HepG2 (cell line): Measurements from ENCODE around the gene FOXR1. TPM values are rescaled to one million over a fixed set of nuclear protein-coding genes. Genes with fewer than 3 reads are reported as not detected.

Experiments used
- ARID3A ChIP-seq: IDR thresholded peaks from 2 replicates; pipeline ENCODE4 v1.6.1; 2012; ENCODE audit warnings: low read depth, low read length, improper control_type of control experiment
- ATF2 ChIP-seq: sonication (generic); formaldehyde crosslinking; IDR thresholded peaks from 2 replicates; pipeline ENCODE4 v1.4.0; 2020; ENCODE audit warnings: missing genetic modification reagents
- ATF7-NPFF ChIP-seq: sonication (generic); formaldehyde crosslinking; IDR thresholded peaks from 2 replicates; pipeline ENCODE4 v1.8.1; 2023; ENCODE audit warnings: mild to moderate bottlenecking, low read depth, missing genetic modification reagents, moderate library complexity
- GABPB1 ChIP-seq: IDR thresholded peaks from 2 replicates; pipeline ENCODE4 v1.6.1; 2016; ENCODE audit warnings: mild to moderate bottlenecking, missing genetic modification reagents, moderate library complexity, missing compliant biosample characterization
- HIC2 ChIP-seq: sonication (generic); formaldehyde crosslinking; IDR thresholded peaks from 2 replicates; pipeline ENCODE4 v1.9.0; 2022; ENCODE audit warnings: low read depth, missing genetic modification reagents
- KDM5B ChIP-seq: sonication (generic); formaldehyde crosslinking; IDR thresholded peaks from 2 replicates; pipeline ENCODE4 v1.4.0; 2020; ENCODE audit warnings: missing genetic modification reagents, mild to moderate bottlenecking, borderline replicate concordance
- MAFK ChIP-seq, 2 experiments: IDR thresholded peaks in 1 of 2; conservative IDR thresholded peaks in 1 of 2; 2 replicates each; pipeline ENCODE4 v1.6.1; 2011; ENCODE audit warnings: improper control_type of control experiment in 2 of 2, low read length in 2 of 2
- MEIS1 ChIP-seq: sonication (generic); formaldehyde crosslinking; IDR thresholded peaks from 2 replicates; pipeline ENCODE4 v1.9.0; 2021; ENCODE audit warnings: mild to moderate bottlenecking, missing genetic modification reagents, moderate library complexity, borderline replicate concordance
- PHF5A ChIP-seq: IDR thresholded peaks from one replicate; pipeline ENCODE4 v1.6.1; 2018; ENCODE audit warnings: low read depth, missing genetic modification reagents; ENCODE audit not compliant: unreplicated experiment
- RELA ChIP-seq: sonication (generic); formaldehyde crosslinking; IDR thresholded peaks from 2 replicates; pipeline ENCODE4 v1.4.0; 2020; ENCODE audit warnings: missing genetic modification reagents
- SNAPC2 ChIP-seq: sonication (generic); formaldehyde crosslinking; IDR thresholded peaks from 2 replicates; pipeline ENCODE4 v1.8.1; 2022; ENCODE audit warnings: mild to moderate bottlenecking, missing genetic modification reagents
- STAT5B ChIP-seq: sonication (generic); formaldehyde crosslinking; IDR thresholded peaks from 2 replicates; pipeline ENCODE4 v1.4.0; 2020; ENCODE audit warnings: missing genetic modification reagents
- TBX2 ChIP-seq: sonication (generic); formaldehyde crosslinking; IDR thresholded peaks from 2 replicates; pipeline ENCODE4 v1.5.0; 2020; ENCODE audit warnings: missing genetic modification reagents, mild to moderate bottlenecking, borderline replicate concordance
- TCF7 ChIP-seq: sonication (generic); IDR thresholded peaks from 2 replicates; pipeline ENCODE4 v1.6.1; 2016; ENCODE audit warnings: antibody characterized with exemption, low read depth
- TEF ChIP-seq: sonication (generic); formaldehyde crosslinking; IDR thresholded peaks from 2 replicates; pipeline ENCODE4 v1.5.0; 2020; ENCODE audit warnings: missing genetic modification reagents
- TP53 ChIP-seq: sonication (generic); formaldehyde crosslinking; conservative IDR thresholded peaks from 2 replicates; pipeline ENCODE4 v1.4.0; 2020; ENCODE audit warnings: missing genetic modification reagents
- ZNF510 ChIP-seq: sonication (generic); formaldehyde crosslinking; IDR thresholded peaks from 2 replicates; pipeline ENCODE4 v1.4.0; 2020; ENCODE audit warnings: low read depth, mild to moderate bottlenecking, missing genetic modification reagents
- ZNF564 ChIP-seq: sonication (generic); formaldehyde crosslinking; IDR thresholded peaks from 2 replicates; pipeline ENCODE4 v1.8.1; 2023; ENCODE audit warnings: mild to moderate bottlenecking, missing genetic modification reagents
- polyA plus RNA-seq, 8 experiments: library from polyadenylated mRNA; depleted of rRNA in 3 of 8; stranded (reverse) in 7 of 8; unstranded in 1 of 8; fragments of >200 nt; fragmentation: Illumina TruSeq in 4 of 8; extraction: Trizol in 4 of 8; gene quantifications; 2 replicates each; pipeline versions ENCODE4 v1.2.1 to v1.2.3, GENCODE V29; 2011 to 2016; ENCODE audit warnings: low read depth in 4 of 8, missing spikeins in 1 of 8, mixed read lengths in 1 of 8; ENCODE audit not compliant: insufficient read depth in 1 of 8
- total RNA-seq, 5 experiments: library from RNA; depleted of rRNA; stranded (reverse); fragments of >200 nt; fragmentation: Illumina TruSeq; extraction: Trizol; gene quantifications; 2 replicates each; pipeline ENCODE4 v1.2.3, GENCODE V29; 2016; ENCODE audit warnings: low read depth in 1 of 5
- TF ChIP-seq, protein P1 (sequence below): sonication (generic); formaldehyde crosslinking; IDR thresholded peaks from 2 replicates; pipeline ENCODE4 v1.9.0; 2021; ENCODE audit warnings: missing genetic modification reagents, mild to moderate bottlenecking, borderline replicate concordance
- TF ChIP-seq, protein P2 (sequence below): sonication (generic); formaldehyde crosslinking; IDR thresholded peaks from 2 replicates; pipeline ENCODE4 v1.4.0; 2020; ENCODE audit warnings: low read depth, mild to moderate bottlenecking, missing genetic modification reagents

The FOXR1 gene
- total and polyA plus RNA-seq, 2 of the 13 experiments (the other 11 are each of a cell fraction or from before 2014, with no cell fraction given), result not detected

DNA sequence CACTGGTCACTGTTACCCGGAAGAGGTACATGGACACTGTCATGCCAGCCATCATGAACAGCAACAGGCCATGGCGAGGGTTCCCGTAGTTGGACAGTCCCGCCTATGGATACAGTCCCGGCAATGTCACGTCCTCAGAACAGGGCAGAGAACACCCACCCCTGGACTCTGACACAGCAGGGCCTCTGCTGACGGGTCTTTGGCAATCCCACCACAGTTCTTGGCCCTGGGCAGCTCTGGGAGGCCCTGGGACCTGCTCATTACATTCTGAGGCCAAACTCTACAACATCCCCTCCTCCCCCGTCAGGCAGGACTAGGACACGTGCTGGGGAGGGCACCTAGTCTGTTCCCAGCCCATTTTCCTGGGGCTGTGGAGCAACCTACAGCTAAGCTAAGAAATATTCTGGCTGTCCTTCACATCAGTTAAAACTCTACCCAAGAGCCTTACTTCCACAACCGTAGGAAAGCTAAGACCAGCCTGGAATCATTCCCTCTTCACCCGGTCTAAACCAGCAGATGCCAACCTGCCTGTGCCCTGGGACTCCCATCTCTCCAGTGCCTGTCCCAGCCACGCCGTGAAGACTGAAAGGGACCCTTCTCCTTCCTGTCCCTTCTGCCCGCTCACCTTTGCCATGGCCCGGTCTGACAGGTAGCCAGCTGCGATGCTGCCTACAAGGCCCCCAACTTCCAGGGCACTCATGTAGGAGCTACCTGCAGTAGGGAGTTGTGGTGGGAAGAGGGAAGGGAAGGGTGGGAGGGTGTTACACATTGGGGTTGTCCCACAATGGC is 54.6 kb downstream of the FOXR1 start (continued):
- TF ChIP-seq MAFK (conservative IDR thresholded peaks at IDR 0.05 in 1 of 2, IDR thresholded peaks at IDR 0.05 in 1 of 2; ENCODE audit: low read length in 2 of 2) (no peak), GABPB1 (CRISPR knock-in tag) (peak; percentile 36; the same call in 1 of the 2 replicates), KDM5B (CRISPR knock-in tag) (no peak), TP53 (CRISPR knock-in tag) (no peak), PHF5A (CRISPR knock-in tag) (no peak), TCF7 (no peak), ATF7-NPFF (CRISPR knock-in tag) (no peak), SNAPC2 (CRISPR knock-in tag) (no peak), HIC2 (0 out of 2 replicates have a peak, but pooled peaks have one; percentile 26), RELA (CRISPR knock-in tag) (no peak), ZNF510 (CRISPR knock-in tag) (no peak), MEIS1 (CRISPR knock-in tag) (peak; percentile 20; the same call in 1 of the 2 replicates), ZNF564 (CRISPR knock-in tag) (no peak), STAT5B (CRISPR knock-in tag) (no peak), ARID3A (no peak), ATF2 (CRISPR knock-in tag) (no peak), TBX2 (no peak), TEF (no peak)
- TF ChIP-seq, protein P1, sequence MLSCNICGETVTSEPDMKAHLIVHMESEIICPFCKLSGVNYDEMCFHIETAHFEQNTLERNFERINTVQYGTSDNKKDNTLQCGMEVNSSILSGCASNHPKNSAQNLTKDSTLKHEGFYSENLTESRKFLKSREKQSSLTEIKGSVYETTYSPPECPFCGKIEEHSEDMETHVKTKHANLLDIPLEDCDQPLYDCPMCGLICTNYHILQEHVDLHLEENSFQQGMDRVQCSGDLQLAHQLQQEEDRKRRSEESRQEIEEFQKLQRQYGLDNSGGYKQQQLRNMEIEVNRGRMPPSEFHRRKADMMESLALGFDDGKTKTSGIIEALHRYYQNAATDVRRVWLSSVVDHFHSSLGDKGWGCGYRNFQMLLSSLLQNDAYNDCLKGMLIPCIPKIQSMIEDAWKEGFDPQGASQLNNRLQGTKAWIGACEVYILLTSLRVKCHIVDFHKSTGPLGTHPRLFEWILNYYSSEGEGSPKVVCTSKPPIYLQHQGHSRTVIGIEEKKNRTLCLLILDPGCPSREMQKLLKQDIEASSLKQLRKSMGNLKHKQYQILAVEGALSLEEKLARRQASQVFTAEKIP (CRISPR knock-in tag), result no peak
- TF ChIP-seq, protein P2, sequence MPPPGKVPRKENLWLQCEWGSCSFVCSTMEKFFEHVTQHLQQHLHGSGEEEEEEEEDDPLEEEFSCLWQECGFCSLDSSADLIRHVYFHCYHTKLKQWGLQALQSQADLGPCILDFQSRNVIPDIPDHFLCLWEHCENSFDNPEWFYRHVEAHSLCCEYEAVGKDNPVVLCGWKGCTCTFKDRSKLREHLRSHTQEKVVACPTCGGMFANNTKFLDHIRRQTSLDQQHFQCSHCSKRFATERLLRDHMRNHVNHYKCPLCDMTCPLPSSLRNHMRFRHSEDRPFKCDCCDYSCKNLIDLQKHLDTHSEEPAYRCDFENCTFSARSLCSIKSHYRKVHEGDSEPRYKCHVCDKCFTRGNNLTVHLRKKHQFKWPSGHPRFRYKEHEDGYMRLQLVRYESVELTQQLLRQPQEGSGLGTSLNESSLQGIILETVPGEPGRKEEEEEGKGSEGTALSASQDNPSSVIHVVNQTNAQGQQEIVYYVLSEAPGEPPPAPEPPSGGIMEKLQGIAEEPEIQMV (CRISPR knock-in tag), result no peak
